EH (cell line): ENCODE measurements around the gene TUBA3D.
"Not testable (repeated sequence)": the region's sequence is repeated elsewhere in the genome, so short reads cannot be mapped to it uniquely, and the experiment has no call there.

ENCODE experiments used
- DNase-seq: peaks from one replicate; pipeline ENCODE4 v3.0.0-alpha.2; 2015; ENCODE audit warnings: low read depth

TUBA3D gene

GRCh38 chr2:131475831-131476230 lies at the start of gene TUBA3D:
TUBA3D (plus strand) TSS chr2:131476119; CDS start chr2:131476200, 81 bp downstream.
- no peak for DNase-seq

GRCh38 chr2:131426727-131427126 lies 49.2 kb upstream of the TUBA3D start:
- no peak for DNase-seq

GRCh38 chr2:131431336-131431735 lies 44.6 kb upstream of the TUBA3D start:
- peak; percentile 54 for DNase-seq

GRCh38 chr2:131440742-131441468 lies 35.0 kb upstream of the TUBA3D start:
- DNase-seq: not testable (repeated sequence)

GRCh38 chr2:131444736-131445514 lies 31.0 kb upstream of the TUBA3D start:
- DNase-seq: not testable (repeated sequence)

- DNase-seq: not testable (repeated sequence)
Observed at GRCh38 chr2:131445515-131445797, 30.5 kb upstream of the TUBA3D start.

GRCh38 chr2:131445896-131446295 lies 30.0 kb upstream of the TUBA3D start:
- DNase-seq: no peak

- not testable (repeated sequence) for DNase-seq
Observed at GRCh38 chr2:131447981-131448380, 27.9 kb upstream of the TUBA3D start.

GRCh38 chr2:131451265-131451949 lies 24.5 kb upstream of the TUBA3D start:
- not testable (repeated sequence) for DNase-seq

- DNase-seq: not testable (repeated sequence)
Observed at GRCh38 chr2:131454914-131455313, 21.0 kb upstream of the TUBA3D start.

GRCh38 chr2:131467722-131468121 lies 8.2 kb upstream of the TUBA3D start:
- not testable (repeated sequence) for DNase-seq

GRCh38 chr2:131470944-131471343 lies 5.0 kb upstream of the TUBA3D start:
- DNase-seq: not testable (repeated sequence)

- peak; percentile 6 for DNase-seq
Observed at GRCh38 chr2:131471624-131472023, 4.3 kb upstream of the TUBA3D start.

- DNase-seq: not testable (repeated sequence)
Observed at GRCh38 chr2:131473266-131473665, 2.7 kb upstream of the TUBA3D start.

GRCh38 chr2:131476363-131476762 lies 444 bp downstream of the TUBA3D start:
- DNase-seq: not testable (repeated sequence)

GRCh38 chr2:131477227-131477626 lies 1.3 kb downstream of the TUBA3D start:
- DNase-seq: not testable (repeated sequence)

GRCh38 chr2:131478074-131478849 lies 2.3 kb downstream of the TUBA3D start:
- DNase-seq: not testable (repeated sequence)

- DNase-seq: not testable (repeated sequence)
Observed at GRCh38 chr2:131478850-131479461, 3.0 kb downstream of the TUBA3D start.

GRCh38 chr2:131480351-131480750 lies 4.4 kb downstream of the TUBA3D start:
- DNase-seq: not testable (repeated sequence)

GRCh38 chr2:131482506-131483155 lies 6.7 kb downstream of the TUBA3D start:
- DNase-seq: not testable (repeated sequence)
